ENCODE data around the gene MRPL1.
"Not testable (repeated sequence)": the region's sequence is repeated elsewhere in the genome, so short reads cannot be mapped to it uniquely, and the experiment has no call there.

The MRPL1 gene

DNA sequence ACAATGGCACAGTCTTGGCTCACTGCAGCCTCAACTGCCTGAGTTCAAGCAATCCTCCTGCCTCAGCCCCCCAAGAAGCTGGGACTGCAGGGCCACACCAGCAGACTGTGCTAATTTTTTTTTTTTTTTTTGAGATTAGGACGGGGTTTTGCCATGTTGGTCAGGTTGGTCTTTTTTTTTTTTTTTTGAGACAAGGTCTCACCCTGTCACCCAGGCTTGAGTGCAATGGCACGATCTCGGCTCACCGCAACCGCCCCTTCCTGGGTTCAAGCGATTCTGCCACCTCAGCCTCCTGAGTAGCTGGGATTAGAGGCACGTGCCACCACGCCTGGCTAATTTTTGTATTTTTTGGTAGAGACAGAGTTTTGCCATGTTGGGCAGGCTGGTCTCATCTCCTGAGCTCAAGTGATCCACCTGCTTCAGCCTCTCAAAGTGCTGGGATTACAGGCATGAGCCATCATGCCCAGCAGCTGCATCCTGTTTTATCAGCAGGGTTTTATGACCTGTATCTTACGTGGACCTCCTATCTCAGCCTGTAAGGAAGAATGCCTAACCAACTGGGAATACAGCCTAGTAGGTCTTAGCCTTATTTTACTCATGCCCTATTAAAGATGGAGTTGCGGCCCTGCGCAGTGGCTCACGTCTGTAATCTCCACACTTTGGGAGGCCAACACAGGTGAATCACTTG is 13.2 kb upstream of the MRPL1 start:
- no peak for DNase-seq (ENCODE audit: low read depth in 2 of 2, low spot score in 1 of 2)

- peak; percentile 20 to 36 for DNase-seq (ENCODE audit: low read depth in 2 of 2, low spot score in 1 of 2)
Measured at GRCh38 chr4:77852892-77853495, 9.6 kb upstream of the MRPL1 start.

- DNase-seq (ENCODE audit: low read depth in 2 of 2, low spot score in 1 of 2): no peak
Measured at GRCh38 chr4:77854431-77855111, 8.1 kb upstream of the MRPL1 start.

DNA sequence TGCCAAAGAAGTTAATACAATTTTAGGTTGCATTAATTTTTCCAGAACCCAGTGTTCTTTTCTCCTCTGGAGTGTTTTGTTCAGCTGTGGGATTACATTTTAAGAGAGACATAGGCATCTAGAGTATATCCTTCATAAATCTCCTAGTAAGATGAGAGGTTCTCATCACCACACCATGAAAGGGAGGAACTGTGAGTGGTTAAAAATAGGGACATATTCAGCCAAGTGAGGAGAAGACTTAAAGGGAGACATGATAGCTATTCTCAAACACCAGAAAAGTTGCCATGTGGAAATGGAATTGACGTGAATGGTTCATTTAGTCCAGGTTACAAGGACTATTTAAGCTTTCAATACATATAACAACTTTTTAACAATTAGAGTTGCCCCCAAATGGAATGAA is 6.5 kb upstream of the MRPL1 start:
- no peak for DNase-seq (ENCODE audit: low read depth in 2 of 2, low spot score in 1 of 2)

GRCh38 chr4:77859256-77859655 is 3.4 kb upstream of the MRPL1 start:
- DNase-seq (ENCODE audit: low read depth in 2 of 2, low spot score in 1 of 2): no peak

DNA sequence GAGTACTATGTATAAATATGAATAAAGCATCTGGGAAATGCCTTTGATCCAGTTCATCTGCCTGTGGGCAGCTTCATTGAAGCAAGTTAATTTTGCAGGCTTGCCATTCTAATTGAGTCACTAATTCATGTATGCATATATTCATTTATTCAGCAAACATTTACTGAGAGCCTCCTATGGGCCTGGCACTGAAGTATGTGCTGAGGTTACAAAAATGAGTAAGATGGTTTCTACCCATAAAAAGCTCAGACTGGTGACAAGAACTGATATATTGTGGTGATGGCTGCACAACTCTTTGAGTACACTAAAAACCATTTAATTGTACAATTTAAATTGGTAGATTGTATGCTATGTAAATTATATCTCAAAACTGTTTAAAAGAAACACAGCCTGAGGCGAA is 1.1 kb upstream of the MRPL1 start:
- DNase-seq (ENCODE audit: low read depth in 2 of 2, low spot score in 1 of 2): no peak

- not testable (repeated sequence) for DNase-seq (ENCODE audit: low read depth in 2 of 2, low spot score in 1 of 2)
Measured at GRCh38 chr4:77863341-77863740, 711 bp downstream of the MRPL1 start.

GRCh38 chr4:77865259-77865658 is 2.6 kb downstream of the MRPL1 start:
- no peak for DNase-seq (ENCODE audit: low read depth in 2 of 2, low spot score in 1 of 2)

GRCh38 chr4:77872723-77873445 is 10.3 kb downstream of the MRPL1 start:
- DNase-seq (ENCODE audit: low read depth in 2 of 2, low spot score in 1 of 2): no peak

DNA sequence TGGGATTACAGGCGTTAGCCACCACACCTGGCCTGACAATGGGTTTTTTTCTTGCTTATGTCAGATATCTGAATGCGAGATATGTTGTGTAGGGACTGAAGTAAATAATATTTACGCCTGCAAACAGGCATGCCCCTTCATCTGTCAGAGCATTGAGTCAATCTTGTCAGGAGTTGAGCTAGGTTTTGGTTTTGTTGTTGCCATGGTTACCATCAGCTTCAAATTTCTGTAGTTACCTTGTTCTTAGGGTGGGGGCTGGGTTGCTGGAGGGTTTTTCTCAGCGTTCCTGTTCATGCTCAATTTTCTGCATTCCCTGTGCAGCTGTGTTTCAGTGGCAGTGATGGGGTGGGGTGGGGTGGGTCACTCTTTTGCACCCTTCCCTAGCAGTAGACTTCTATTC is 14.5 kb downstream of the MRPL1 start:
- no peak for DNase-seq (ENCODE audit: low read depth in 2 of 2, low spot score in 1 of 2)

DNA sequence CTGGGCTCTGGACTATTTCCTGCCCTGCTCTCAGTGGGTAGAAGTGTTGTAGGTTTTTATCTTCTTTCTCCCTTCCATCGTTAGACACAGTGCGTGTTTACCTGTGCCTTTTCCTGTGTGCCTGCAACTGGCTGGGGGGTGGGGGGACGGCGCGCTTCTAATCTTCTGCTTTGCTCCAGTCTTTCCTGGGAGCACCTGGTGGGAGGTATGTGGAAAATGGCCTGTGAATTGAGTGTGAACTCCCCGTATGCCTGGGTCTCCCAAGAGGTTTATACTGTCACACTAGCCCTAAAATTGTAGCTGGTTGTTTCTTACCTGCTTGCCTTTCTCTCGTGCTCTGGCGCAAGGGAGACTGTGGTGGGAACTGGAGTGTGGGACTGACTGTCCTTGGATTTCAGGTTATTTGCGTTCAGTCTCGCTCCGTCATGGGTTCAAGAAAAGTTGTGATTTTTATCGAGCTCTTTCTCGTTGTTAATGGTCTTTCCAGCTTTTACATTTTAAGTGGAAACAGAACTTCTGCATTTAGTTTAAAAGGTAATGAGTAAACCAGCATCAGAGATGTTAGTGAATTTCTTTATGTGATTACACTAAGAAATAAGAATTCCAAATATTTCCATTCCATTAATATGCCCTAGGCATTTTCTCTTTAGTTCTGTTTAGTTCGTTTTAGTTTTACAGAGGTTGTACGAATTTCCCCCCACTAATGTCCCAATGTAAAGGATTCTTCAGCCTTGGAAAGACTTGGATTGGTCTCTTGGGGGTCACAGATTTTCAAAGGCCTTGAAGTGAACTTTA is 15.3 kb downstream of the MRPL1 start:
- DNase-seq (ENCODE audit: low read depth in 2 of 2, low spot score in 1 of 2): no peak

GRCh38 chr4:77880784-77881183 is 18.2 kb downstream of the MRPL1 start:
- DNase-seq (ENCODE audit: low read depth in 2 of 2, low spot score in 1 of 2): no peak

- DNase-seq (ENCODE audit: low read depth in 2 of 2, low spot score in 1 of 2): no peak
Measured at GRCh38 chr4:77881460-77882295, 19.0 kb downstream of the MRPL1 start.

- no peak for DNase-seq (ENCODE audit: low read depth in 2 of 2, low spot score in 1 of 2)
Measured at GRCh38 chr4:77893451-77893850, 30.8 kb downstream of the MRPL1 start.

DNA sequence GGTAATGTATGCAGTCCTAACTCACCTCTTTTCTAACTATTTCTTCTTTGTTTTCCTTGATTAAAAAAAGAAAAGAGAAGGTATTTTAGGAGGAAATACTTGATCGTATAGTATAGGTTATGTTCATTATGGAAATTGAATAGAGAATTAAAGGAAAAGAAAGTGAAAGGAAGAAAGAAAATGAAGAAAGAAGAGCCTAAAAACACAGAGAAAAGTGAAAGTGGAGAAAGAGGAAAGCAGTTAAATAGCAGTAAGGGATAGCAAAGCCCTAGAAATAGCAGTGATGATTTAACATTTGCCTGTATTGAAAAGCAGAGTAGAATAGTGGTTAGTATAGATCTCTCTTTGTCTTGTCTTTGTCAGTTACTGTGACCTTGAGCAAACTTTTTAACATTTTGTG is 37.0 kb downstream of the MRPL1 start:
- DNase-seq (ENCODE audit: low read depth in 2 of 2, low spot score in 1 of 2): no peak

DNA sequence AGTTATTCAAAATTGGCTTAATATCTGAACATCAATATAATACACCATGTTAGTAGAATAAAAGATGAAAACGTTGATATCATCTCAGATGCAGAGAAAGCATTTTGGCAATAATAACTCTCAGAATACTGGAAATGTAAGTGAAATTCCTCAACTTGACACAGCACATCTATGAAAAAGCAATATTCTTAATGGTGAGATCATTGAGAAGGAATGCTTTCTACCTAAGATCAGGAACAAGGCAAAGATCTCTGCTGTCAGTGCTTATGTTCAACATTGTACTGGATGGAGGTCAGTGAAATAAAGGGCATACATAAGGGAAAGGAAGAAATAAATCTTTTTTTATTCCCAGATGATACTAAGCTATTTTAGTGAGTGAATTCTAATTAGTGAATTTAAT is 40.6 kb downstream of the MRPL1 start:
- DNase-seq (ENCODE audit: low read depth in 2 of 2, low spot score in 1 of 2): no peak

- no peak for DNase-seq (ENCODE audit: low read depth in 2 of 2, low spot score in 1 of 2)
Measured at GRCh38 chr4:77905651-77906263, 43.1 kb downstream of the MRPL1 start.

- no peak for DNase-seq (ENCODE audit: low read depth in 2 of 2, low spot score in 1 of 2)
Measured at GRCh38 chr4:77910676-77911075, 48.0 kb downstream of the MRPL1 start.

DNA sequence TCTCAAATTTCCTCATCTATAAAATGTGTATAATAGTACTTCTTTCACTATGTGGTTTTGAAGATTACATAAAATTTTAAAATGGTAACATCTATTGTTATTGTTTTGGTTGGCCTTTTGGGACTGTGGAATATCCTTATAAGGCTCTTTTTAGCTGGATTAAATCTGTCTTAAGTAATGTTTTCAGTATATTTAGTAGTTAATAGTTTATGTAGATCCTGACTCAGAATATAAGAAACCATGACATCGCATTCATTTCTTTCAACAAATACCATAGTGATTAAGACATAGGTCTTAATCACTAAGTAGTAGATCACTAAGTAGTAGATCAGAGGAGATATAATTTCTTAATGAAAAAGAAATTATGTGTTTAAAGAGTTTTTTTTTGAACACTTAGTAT is 48.5 kb downstream of the MRPL1 start:
- no peak for DNase-seq (ENCODE audit: low read depth in 2 of 2, low spot score in 1 of 2)

Data from stimulated activated CD8-positive, alpha-beta memory T cell treated with anti-CD3 and anti-CD28 coated beads, Interleukin-4, amount 100 ng/mL, for 4 hours (primary cell).